ENCODE measurements around the gene PEMT.

The PEMT gene

GRCh38 chr17:17623904-17624303 is 32.4 kb upstream of the PEMT start:
- no peak for TF ChIP-seq CTCF (IDR thresholded peaks at IDR 0.05; ENCODE audit: insufficient read depth, low read length, poor library complexity, severe bottlenecking)
- no peak for DNase-seq (ENCODE audit: extremely low read depth, insufficient read length)
- H3K4me3 ChIP-seq (replicated peaks; ENCODE audit: low read depth, low read length) = no peak overlapping the region

GRCh38 chr17:17621254-17621653 is 29.7 kb upstream of the PEMT start:
- Histone ChIP-seq H3K36me3 (ENCODE audit: control insufficient read depth, insufficient read depth, low read length) (no peaks in the 10 kb centered on the region), H3K27me3 (replicated peaks; ENCODE audit: control insufficient read depth, insufficient read depth, low read length) (peaks cover 1% of the 10 kb centered on the region; the same call in 1 of the 2 replicates), H3K4me3 (replicated peaks; ENCODE audit: low read depth, low read length) (no peak overlapping the region)
- no peak for TF ChIP-seq CTCF (IDR thresholded peaks at IDR 0.05; ENCODE audit: insufficient read depth, low read length, poor library complexity, severe bottlenecking)
- no peak for DNase-seq (ENCODE audit: extremely low read depth, insufficient read length)

More at GRCh38 chr17:17623904-17624303, 32.4 kb upstream of the PEMT start:
- Histone ChIP-seq H3K27me3 (replicated peaks; ENCODE audit: control insufficient read depth, insufficient read depth, low read length) (peaks cover 1% of the 10 kb centered on the region; the same call in 1 of the 2 replicates), H3K36me3 (ENCODE audit: control insufficient read depth, insufficient read depth, low read length) (no peaks in the 10 kb centered on the region)

- DNase-seq (ENCODE audit: extremely low read depth, insufficient read length) = no peak
- TF ChIP-seq CTCF (IDR thresholded peaks at IDR 0.05; ENCODE audit: insufficient read depth, low read length, poor library complexity, severe bottlenecking) = peak; percentile 73
- no peaks in the 10 kb centered on the region for H3K36me3 ChIP-seq (ENCODE audit: control insufficient read depth, insufficient read depth, low read length)
- no peaks in the 10 kb centered on the region for H3K27me3 ChIP-seq (replicated peaks; ENCODE audit: control insufficient read depth, insufficient read depth, low read length)
- no peak overlapping the region for H3K4me3 ChIP-seq (replicated peaks; ENCODE audit: low read depth, low read length)
Measured at GRCh38 chr17:17613708-17614114, 22.2 kb upstream of the PEMT start.

GRCh38 chr17:17612085-17613022 is 20.8 kb upstream of the PEMT start:
- no peak for TF ChIP-seq CTCF (IDR thresholded peaks at IDR 0.05; ENCODE audit: insufficient read depth, low read length, poor library complexity, severe bottlenecking)
- no peak for DNase-seq (ENCODE audit: extremely low read depth, insufficient read length)
- H3K4me3 ChIP-seq (replicated peaks; ENCODE audit: low read depth, low read length) = no peak overlapping the region
- H3K36me3 ChIP-seq (ENCODE audit: control insufficient read depth, insufficient read depth, low read length) = no peaks in the 10 kb centered on the region
- no peaks in the 10 kb centered on the region for H3K27me3 ChIP-seq (replicated peaks; ENCODE audit: control insufficient read depth, insufficient read depth, low read length)

- Histone ChIP-seq H3K27me3 (replicated peaks; ENCODE audit: control insufficient read depth, insufficient read depth, low read length) (no peaks in the 10 kb centered on the region), H3K36me3 (ENCODE audit: control insufficient read depth, insufficient read depth, low read length) (no peaks in the 10 kb centered on the region), H3K4me3 (replicated peaks; ENCODE audit: low read depth, low read length) (no peak overlapping the region)
- no peak for TF ChIP-seq CTCF (IDR thresholded peaks at IDR 0.05; ENCODE audit: insufficient read depth, low read length, poor library complexity, severe bottlenecking)
- DNase-seq (ENCODE audit: extremely low read depth, insufficient read length) = no peak
Measured at GRCh38 chr17:17609121-17609520, 17.6 kb upstream of the PEMT start.
